Hematopoietic multipotent progenitor cell treated with erythropoietin and hydrocortisone succinate and interleukin-3 and kit ligand, for 8 days (in vitro differentiated cells): ENCODE data around the gene ACVR1.
"Not testable (repeated sequence)": the region's sequence is repeated elsewhere in the genome, so short reads cannot be mapped to it uniquely, and the experiment has no call there.

Experiments used
- DNase-seq: peaks from one replicate; pipeline ENCODE4 v3.0.0-alpha.2; 2015

The ACVR1 gene

DNA sequence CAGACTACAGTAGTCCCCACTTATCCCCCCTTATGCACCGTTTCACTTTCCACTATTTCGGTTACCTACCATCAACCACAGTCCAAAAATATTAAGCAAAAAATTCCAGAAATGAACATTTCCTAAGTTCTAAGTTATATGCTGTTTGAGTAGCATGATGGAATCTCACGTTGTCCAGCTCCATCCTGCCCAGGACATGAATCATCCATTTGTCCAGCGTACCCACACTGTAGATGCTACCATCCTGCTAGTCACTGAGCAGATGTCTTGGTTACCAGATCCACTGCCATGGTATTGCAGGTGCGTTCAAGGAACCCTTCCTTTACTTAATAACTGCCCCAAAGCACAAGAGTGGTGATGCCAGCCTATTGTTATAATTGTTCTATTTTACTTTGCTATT, 87.9 kb downstream of the ACVR1 start:
- DNase-seq = no peak

DNA sequence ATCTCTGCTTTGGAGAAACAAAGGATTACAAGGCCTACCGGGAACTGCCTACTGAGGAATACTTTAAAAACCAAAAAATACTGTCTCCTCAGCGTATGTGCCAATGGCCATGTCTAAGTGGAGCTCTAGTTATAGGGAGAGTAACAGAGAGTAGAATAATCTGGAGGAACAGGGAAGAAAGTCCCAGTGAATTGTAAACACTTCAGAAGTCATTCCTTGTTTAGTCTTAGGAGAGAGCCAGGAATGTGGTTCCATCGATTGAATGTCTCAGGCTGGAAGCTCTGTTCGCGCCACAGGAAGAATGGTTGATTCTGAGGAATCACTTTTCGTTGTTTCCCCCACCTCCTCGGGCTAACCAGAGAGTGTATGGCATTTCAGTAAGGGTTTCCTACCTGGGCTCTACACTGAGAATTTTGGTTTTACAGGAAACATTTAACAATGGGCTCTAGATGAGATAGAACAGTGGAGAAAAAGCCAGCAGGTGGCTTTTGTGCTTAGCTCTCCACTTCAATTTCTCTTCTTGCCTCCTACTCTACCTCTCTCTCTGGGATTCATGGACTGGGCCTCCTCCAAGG, 88.7 kb downstream of the ACVR1 start:
- no peak for DNase-seq

DNA sequence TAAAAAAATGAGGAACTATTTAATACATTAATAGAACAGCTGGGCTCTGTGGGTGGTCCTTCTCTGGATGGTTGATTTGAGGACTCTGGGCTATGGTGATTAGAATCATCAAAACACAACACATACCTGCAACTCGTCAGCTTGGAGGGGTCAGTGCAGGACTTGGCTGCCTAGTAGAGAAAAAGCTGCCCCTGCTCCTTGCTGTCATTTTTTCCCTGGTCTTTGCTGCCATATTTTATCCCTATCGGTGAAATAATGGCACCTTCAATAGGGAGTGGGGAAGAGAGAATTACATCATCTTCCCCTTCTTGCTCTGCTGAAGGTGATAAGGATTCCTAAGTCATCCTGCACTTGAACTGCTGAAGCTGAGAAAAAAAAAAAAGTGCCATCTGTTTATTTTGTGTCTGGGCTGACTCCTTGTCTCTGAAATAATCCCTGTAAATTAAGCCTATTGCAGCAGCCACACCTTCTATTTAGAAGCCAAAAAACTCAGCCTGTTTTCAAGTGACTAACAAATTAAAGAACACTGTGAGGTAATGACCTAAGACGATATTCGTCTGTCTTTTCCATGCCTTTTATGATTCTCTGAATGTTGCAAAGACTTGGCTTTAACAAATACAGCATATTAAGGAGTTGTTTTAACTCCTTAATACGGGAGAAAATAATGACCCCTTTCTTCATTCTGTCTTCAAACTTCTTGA, 89.3 kb downstream of the ACVR1 start:
- peak; percentile 86 for DNase-seq

DNA sequence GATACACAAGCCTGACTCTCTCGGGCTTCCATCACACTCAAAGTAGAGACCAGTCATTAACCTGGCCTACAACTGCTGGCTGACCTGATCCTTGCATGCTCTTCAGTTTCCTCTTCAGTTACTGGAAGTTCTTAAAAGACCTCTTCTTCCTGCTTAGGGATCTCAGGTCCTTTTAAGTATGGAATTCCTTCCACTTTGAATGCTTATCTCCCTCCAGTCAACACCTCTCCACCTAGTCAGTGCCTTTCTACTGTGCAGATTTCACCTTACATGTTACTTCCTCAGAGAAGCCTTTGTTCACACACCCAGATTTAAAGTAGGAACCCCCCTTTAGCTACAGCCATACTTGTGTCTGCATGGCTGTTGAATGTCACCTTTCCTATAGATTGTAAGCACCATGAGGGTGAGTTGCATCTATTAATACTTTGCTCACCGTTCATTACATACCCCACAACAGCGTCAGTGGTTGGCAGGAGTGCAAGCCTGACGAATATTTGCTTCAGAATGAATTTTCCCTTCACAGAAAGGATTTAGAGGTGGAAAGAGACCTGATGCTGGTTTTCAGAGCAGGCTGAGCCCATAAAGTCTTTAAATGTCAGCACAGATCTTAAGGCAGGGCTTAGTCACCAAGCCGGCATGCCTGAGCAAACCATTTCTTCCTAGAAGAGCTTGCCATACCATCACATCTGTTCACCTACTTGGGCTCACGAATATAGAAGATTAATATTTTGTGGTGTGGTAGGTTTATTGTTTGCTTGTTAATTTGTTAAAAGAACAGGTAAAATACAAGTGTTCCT, 90.1 kb downstream of the ACVR1 start:
- DNase-seq = no peak

DNA sequence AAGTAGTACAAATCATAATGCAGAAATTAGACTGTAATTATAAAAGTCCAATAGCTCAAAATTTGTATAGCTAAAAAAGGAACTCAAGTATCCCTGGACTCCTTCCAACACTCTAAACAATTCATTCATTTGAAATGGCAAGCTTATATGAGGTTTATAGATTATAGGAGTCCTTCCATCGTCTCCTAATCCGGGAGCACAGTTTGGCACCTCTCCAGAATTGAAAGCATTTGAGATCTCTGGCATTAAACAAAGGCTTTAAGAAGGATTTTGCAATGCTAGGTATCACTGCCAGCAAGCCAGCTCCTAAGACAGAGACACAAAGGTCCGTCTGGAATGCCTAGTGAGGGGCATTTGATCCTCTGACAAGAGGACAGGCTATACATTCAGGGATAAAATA, 90.9 kb downstream of the ACVR1 start:
- no peak for DNase-seq

DNA sequence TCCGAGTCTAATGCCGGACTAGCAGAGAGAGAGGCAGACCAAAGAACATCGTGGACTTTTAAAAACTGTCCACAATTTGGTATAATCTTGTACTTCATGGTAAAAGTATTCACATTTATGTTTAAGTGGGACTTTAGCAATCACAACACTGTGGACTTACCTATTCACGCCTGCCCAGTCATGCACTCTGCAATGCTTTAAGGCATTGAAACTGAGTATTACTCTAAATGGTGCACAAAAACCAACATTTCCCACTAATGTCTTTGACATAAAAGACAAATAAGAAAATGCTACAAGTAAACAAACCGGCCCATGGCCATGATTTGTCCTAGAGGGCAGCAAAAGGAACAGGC, 91.3 kb downstream of the ACVR1 start:
- no peak for DNase-seq

DNA sequence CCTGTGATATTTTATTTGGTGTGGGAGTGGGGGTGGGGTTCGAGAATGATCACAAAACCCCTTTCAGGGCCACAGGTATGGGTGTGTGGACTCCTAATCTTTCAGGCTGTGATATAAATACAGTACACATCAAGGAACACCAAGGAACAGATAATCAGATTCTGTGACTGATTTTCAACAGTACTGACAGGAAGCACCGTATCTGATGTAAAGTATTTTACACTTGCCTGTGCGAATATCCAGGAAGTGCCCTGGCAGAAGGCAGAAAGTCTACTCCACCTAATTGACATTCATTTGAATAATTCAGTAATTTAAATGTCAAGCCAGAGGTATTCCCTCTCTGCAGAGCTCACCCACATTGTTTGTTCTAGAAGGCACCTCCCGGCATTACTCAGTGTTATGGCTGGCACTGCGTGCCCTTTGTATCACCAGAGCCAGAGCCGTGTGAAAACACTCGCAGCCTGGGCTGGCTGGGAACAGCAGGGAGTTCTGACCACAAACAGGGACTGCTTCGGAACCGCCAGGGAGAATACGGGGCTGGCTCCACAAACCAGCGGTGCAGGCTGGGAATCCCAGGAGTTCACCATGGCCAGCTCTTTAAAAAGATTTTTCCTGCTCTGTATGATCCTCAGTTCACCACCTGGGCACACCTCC, 91.8 kb downstream of the ACVR1 start:
- no peak for DNase-seq

DNA sequence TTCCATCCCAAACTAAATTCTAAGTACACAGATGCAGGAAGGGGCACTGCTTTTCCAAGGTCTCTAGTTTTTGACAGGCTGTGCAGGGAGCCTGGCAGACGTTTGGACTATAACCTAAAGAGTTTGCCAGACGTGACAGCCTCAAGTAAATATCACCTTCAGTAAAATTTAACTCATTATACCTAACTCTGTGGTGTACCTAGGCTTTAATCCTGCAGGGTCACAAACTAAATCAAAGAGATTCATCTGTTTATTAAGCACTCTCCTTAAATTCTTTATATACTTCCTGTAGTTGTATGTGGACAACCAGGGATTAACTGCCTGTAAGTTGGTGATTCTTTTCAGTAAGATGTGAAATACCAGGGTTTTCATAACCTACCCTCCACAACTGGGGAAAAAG, 92.9 kb downstream of the ACVR1 start:
- DNase-seq = no peak

DNA sequence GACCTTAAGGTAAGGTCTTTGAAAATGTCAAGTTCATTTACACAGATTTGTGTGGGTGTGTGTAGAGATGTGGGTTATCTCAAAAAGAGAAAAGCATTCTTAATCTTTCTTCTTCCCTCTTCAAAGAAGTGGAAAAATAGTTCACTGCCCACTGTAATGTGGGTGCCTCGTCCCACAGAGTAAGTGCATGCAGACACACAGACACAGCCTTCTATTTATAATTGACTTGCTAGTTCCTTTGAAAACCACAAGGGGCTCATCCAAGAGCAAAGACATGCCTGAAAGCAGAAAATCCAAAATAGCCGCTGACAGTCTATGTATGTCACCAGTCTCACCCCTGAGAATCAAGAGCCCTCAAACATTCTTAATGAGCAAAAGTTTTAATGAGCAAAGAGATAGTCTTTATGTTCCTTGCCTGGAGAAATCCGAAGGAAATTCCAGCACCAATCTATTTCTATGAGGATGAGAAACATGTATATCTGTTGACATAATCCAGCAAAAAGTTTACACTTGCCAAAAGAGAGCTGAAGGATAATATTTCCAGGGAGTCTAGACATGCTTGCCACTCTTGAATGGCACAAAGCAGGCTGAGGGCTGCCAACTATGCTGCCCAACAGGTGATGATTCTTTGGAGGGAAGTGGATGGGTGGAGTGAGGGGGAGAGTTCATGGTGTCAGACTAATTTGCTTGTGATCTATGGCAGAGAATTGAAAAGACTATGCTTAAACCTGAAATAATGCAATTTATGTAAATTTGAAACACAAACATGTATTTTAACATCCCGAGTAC, 93.9 kb downstream of the ACVR1 start:
- DNase-seq = no peak

DNA sequence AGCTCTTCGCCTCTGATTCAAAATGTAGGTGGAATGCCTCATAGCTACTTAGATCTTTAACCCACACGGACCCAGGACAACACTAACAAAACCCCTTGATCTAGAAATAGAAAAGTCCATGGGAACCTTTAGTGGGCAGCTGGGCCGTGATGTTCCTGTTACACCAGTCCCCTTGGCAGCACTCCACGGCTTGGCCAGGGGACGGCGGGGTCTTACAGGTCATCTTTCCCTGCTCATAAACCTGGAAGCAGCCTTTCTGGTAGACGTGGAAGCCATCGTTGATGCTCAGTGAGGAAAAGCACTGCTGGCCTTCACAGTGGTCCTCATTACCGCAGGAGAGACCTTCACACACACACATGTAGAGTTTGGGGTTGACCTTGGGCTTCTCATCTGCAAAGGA, 95.9 kb downstream of the ACVR1 start:
- no peak for DNase-seq

DNA sequence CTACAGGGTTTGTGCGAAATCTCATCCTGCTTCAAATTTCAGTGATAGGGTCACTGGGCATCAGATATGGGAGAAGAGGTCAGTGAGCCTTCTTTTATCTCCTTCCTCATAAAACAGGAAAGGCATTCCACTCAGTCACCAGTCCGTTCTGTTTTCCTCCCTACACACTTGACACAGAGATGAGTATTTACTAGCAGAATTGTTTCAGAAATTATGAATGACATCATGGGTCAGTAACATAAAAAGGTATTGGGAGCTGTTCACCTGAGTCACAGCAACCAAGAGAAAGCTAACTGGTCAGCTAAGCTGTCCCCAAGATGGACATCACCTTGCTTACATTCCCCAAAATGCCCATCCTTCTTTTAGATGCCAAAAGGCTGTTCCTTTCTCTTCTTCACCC, 96.3 kb downstream of the ACVR1 start:
- no peak for DNase-seq

DNA sequence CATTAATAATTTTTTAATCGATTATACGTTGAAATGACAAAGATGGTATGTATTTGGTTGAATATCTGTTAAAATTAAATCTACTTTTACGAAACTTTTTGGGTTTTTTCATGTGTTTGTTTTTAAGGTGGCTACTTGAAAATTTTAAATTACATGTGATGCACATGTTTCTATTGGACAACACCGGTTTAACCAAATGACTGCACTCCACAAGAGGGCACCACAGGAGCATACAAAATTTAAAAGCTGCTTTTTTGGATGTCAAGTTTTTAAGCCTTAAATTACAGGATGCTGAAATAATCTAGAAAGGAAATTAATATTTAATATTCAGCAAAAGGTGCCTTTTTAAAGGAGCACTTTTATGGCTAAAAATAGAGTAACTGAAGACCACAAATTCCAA, 98.7 kb downstream of the ACVR1 start:
- peak; percentile 59 for DNase-seq

DNA sequence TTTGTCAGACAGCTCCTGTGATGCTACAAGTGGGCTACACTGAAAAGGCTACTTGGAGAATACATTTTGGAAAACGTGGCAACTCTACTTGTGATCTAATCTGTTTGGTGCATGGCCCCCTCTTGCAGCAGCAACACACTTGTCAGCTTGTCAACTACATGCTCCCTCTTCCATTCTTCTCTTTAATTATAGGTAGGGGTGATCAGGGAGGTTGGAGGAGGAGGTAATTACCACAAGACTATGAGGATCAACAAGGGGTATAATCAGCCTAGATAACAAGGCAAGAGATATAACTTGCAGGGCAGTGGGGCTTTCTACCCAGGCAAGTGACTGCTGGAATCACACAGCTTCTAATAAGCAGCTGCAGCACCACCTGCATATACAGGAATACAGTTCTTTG, 104.9 kb downstream of the ACVR1 start:
- DNase-seq = no peak

DNA sequence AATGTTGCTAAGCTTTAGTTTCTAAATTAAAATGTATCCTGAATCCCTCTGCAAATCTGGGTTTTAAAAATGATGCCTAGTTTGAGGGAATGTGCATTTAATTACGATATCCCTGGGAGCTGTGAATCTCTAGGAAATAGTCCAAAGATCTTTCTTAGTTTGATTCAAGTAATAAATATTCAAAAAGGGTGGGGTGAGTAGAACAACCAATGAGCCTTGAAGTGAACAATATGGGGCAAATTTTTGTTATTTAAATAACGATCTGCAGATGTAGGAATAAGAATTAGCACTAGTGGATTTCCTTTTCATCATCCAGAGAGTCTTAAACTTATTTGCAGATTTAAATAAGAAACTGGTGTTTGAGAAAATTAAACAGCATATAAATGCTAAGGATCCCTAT, 106.3 kb downstream of the ACVR1 start:
- no peak for DNase-seq

DNA sequence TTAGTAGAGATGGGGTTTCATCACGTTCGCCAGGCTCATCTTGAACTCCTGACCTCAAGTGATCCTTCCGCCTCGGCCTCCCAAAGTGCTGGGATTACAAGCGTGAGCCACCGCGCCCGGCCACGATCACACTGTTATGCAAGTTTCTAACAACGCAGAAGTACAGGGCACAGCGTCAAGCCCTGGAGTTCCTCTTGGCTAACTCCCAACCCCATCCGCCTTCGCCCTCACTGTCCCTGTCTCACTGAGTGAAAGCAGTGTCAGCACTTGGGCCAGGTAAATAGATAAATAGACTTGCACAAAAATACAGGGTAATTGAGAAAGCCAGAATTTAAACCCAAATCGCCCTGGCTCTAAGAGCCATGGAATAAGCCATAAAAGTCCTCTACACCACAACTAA, 111.7 kb downstream of the ACVR1 start:
- no peak for DNase-seq

DNA sequence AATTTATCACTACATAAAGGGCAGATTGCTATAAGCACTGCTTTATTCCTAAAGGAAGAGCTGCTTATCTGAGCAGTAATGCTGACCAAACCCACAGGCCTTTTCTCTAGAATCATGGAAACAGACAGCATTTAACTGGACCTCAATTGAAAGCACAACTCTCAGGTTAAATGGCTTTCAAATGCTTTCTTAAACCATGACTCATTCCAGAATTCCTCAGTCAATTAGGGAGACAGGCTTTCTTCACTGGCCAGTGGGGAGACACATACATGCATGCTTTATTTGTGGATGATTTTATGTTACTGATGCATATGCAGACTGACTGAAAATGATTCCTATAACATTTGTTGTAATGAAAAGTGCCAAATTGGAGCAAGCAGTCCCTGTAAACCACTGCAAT, 114.6 kb downstream of the ACVR1 start:
- DNase-seq = no peak

DNA sequence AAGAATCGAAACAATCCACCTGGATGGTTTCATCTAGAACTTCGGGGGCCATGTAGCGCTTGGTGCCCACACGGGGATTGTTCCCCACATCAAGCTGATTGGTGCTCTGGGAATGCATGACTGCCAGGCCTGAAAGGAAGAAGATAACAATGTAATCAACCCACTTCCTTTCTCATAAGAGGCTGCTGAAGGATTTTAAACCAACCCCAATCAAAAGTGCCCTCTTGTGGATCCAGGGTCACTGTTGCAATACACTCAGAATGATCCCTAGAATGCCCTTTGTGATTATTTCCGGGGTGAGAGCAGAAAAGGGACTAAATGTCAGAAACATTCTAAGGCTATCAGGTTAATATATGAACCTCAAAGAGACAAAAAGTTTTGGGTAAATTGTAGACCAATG, 115.2 kb downstream of the ACVR1 start:
- DNase-seq = peak; percentile 12

DNA sequence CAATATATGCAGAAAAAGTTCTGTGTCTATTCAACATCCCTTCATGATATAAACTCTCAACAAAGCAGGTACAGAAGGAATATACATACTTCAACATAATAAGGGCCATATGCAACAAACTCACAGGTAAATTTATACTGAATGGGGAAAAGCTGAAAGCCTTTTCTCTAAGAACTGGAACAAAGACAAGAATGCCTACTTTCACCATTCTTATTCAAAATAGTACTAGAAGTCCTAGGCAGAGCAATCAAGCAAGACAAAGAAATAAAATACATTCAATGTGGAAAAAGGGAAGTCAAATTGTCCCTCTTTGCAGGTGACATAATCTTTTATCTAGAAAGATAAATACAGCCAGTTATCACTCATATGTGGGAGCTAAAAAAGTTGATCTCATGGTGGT, 116.3 kb downstream of the ACVR1 start:
- no peak for DNase-seq

DNA sequence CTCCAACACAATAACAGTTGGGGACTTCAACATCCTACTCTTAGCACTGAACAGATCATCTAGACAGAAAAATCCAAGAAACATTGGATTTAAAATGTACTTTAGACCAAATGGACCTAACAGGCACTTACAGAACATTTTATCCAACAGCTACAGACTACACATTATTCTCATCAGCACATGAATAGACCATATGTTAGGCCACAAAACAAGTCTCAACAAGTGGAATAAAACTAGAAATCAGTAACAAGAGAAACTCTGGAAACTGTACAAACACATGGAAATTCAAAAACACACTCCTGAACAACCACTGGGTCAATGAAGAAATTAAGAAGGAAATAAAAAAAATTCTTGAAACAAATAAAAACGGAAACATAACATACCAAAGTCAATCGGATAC, 117.5 kb downstream of the ACVR1 start:
- DNase-seq = no peak

DNA sequence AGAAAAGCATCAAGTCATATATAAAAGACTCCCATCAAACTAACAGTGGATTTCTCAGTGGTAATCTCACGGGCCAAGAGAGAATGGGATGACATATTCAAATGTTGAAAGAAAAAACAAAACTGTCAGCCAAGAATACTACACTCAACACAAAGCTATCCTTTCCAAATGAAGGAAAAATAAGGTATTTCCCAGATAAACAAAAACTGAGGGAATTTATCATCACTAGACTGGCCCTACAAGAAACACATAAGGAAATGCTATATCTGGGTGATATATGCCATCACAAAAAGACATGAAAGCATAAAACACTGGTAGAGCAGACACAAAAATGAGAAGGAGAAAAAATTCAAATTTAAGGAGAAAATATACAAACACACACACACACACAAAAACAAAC, 118.6 kb downstream of the ACVR1 start:
- no peak for DNase-seq

DNA sequence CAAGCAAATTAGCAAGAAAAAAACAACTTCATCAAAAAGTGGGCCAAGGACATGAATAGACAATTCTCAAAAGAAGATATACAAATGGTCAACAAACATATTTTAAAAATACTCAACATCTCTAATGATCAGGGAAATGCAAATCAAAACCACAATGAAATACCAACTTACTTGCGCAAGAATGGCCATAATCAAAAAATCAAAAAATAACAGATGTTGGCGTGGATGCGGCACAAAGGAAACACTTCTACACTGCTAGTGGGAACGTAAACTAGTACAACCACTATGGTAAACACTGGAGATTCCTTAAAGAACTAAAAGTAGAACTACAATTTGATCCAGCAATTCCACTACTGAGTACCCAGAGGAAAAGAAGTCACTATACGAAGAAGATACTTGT, 119.7 kb downstream of the ACVR1 start:
- not testable (repeated sequence) for DNase-seq

DNA sequence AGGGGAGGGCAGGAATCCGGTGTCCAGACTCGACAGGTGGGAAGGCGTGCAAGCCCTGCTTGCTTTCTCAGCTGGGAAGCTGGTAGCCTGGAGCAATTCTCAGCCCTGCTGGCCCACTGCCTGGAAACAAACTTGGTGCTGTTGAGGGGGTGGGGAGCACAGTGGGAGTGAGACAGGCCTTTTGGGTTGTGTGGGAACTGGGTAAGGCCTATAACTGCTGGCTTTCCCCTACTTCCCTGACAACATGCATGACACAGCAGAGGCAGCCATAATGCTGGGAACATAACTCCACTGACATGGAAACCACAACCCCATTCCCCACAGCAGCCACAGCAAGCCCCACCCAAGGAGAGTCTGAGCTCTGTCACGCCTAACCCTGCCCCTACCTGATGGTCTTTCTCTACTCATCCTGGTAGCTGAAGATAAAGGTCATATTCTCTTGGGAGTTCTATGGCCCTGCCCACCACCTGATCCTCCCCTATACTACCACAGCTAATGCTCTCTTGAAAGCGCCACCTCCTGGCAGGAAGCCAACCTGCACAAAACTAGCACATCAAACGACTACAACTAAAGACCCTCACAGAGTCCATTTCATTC, 124.6 kb downstream of the ACVR1 start:
- DNase-seq = peak; percentile 61

DNA sequence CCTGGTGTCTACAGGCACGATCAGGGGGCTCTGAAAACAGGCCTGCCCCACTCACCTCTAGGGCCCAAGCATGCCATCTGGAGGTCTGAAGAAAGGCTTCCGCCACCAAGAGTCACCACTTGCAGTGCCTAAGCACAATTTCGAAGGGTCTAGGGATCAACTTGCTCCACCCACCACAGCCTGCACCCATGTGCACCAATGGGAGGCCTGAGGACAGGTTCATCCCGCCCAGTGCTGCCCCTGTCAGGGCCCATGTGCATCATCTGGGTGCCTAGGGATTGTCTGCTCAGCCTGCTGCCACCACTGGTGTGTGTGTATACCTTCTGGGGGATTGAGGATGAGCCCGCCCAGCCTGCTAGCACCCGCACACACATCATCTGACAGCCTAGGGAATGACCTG, 126.4 kb downstream of the ACVR1 start:
- DNase-seq = no peak
